22Rv1 (cell line): ENCODE results near the gene DPY19L2.
"Not testable (repeated sequence)": the region's sequence is repeated elsewhere in the genome, so short reads cannot be mapped to it uniquely, and the experiment has no call there.

Experiments used
- CTCF ChIP-seq: fragments of 450-650 bp; IDR thresholded peaks from 2 replicates; pipeline ENCODE4 v1.5.1; 2017; ENCODE audit warnings: mild to moderate bottlenecking
- ZFX ChIP-seq: fragments of 450-650 bp; IDR thresholded peaks from 2 replicates; pipeline ENCODE4 v1.6.1; 2017; ENCODE audit warnings: antibody characterized with exemption, borderline replicate concordance

GRCh38 chr12:63712979-63713680, 44.8 kb upstream of the DPY19L2 start:
- TF ChIP-seq CTCF, ZFX: not testable (repeated sequence)
